ENCODE results near the gene LAMB2.

Gene LAMB2
- long read RNA-seq = 0 reads

GRCh38 chr3:49132437-49133225 is at the start of gene LAMB2:
LAMB2 (minus strand) TSS chr3:49133050; CDS start chr3:49132867, 183 bp downstream.
- TF ChIP-seq POLR2AphosphoS5 (IDR thresholded peaks at IDR 0.05; ENCODE audit: low read depth) (no peak), SPI1 (IDR thresholded peaks at IDR 0.05; ENCODE audit: borderline replicate concordance, low read depth) (no peak), REST (IDR thresholded peaks at IDR 0.05; ENCODE audit: insufficient replicate concordance, low read depth) (no peak), GABPA (IDR thresholded peaks at IDR 0.05; ENCODE audit: low read depth) (no peak), CTCF (IDR thresholded peaks at IDR 0.05; ENCODE audit: insufficient read depth, low read length) (no peak)
- no peak for DNase-seq (ENCODE audit: low read depth in 1 of 2, low spot score in 1 of 2)
- H3K4me3 ChIP-seq (replicated peaks; ENCODE audit: insufficient read depth, low read length) = peak within 1 kb of the TSS; percentile 9; the same call in 1 of the 2 replicates
- no peak within 1 kb of the TSS for H3K27ac ChIP-seq (replicated peaks)
- H3K27me3 ChIP-seq (ENCODE audit: insufficient read depth, poor library complexity, severe bottlenecking) = no peaks in the 10 kb centered on the region

- H3K4me3 ChIP-seq (replicated peaks; ENCODE audit: insufficient read depth, low read length) = no peak overlapping the region
- DNase-seq (ENCODE audit: low read depth in 1 of 2, low spot score in 1 of 2) = no peak
- no peaks in the 10 kb centered on the region for H3K27me3 ChIP-seq (ENCODE audit: insufficient read depth, poor library complexity, severe bottlenecking)
- H3K27ac ChIP-seq (replicated peaks) = no peak overlapping the region
- TF ChIP-seq GABPA (IDR thresholded peaks at IDR 0.05; ENCODE audit: low read depth) (no peak), POLR2AphosphoS5 (IDR thresholded peaks at IDR 0.05; ENCODE audit: low read depth) (no peak), CTCF (IDR thresholded peaks at IDR 0.05; ENCODE audit: insufficient read depth, low read length) (no peak), REST (IDR thresholded peaks at IDR 0.05; ENCODE audit: insufficient replicate concordance, low read depth) (no peak), SPI1 (IDR thresholded peaks at IDR 0.05; ENCODE audit: borderline replicate concordance, low read depth) (no peak)
Measured at GRCh38 chr3:49181351-49181750, 48.5 kb upstream of the LAMB2 start.

GRCh38 chr3:49180116-49180515 is 47.3 kb upstream of the LAMB2 start:
- Histone ChIP-seq H3K27me3 (ENCODE audit: insufficient read depth, poor library complexity, severe bottlenecking) (no peaks in the 10 kb centered on the region), H3K4me3 (replicated peaks; ENCODE audit: insufficient read depth, low read length) (no peak overlapping the region), H3K27ac (replicated peaks) (no peak overlapping the region)
- no peak for DNase-seq (ENCODE audit: low read depth in 1 of 2, low spot score in 1 of 2)
- no peak for TF ChIP-seq GABPA (IDR thresholded peaks at IDR 0.05; ENCODE audit: low read depth)
- TF ChIP-seq CTCF (IDR thresholded peaks at IDR 0.05; ENCODE audit: insufficient read depth, low read length) = no peak
- no peak for TF ChIP-seq SPI1 (IDR thresholded peaks at IDR 0.05; ENCODE audit: borderline replicate concordance, low read depth)
